PC-3 (cell line): ENCODE data around the gene PXT1.

ENCODE experiments used
- CTCF ChIP-seq: fragments of 300-600 bp; sonication (generic); conservative IDR thresholded peaks from 2 replicates; pipeline ENCODE4 v1.5.1; 2017; ENCODE audit warnings: antibody characterized with exemption, low read depth, mild to moderate bottlenecking, low read length
- EZH2phosphoT487 ChIP-seq: fragments of 300-600 bp; sonication (generic); IDR thresholded peaks from 2 replicates; pipeline ENCODE4 v1.6.1; 2018; ENCODE audit warnings: mild to moderate bottlenecking, antibody characterized with exemption, low read length, borderline replicate concordance

- TF ChIP-seq CTCF (no peak), EZH2phosphoT487 (no peak)
Observed at GRCh38 chr6:36346486-36347273, 96.0 kb downstream of the PXT1 start.
